GM21723 (cell line): ENCODE measurements around the gene TCF3.

Experiments
- ATAC-seq: cut with Tn5 transposase; IDR thresholded peaks from one replicate; pipeline ENCODE4 v1.9.1; 2021; ENCODE audit warnings: mild to moderate bottlenecking, moderate library complexity; ENCODE audit not compliant: unreplicated experiment

The TCF3 gene

GRCh38 chr19:1567848-1568227 lies 84.6 kb downstream of the TCF3 start:
- no peak for ATAC-seq

DNA sequence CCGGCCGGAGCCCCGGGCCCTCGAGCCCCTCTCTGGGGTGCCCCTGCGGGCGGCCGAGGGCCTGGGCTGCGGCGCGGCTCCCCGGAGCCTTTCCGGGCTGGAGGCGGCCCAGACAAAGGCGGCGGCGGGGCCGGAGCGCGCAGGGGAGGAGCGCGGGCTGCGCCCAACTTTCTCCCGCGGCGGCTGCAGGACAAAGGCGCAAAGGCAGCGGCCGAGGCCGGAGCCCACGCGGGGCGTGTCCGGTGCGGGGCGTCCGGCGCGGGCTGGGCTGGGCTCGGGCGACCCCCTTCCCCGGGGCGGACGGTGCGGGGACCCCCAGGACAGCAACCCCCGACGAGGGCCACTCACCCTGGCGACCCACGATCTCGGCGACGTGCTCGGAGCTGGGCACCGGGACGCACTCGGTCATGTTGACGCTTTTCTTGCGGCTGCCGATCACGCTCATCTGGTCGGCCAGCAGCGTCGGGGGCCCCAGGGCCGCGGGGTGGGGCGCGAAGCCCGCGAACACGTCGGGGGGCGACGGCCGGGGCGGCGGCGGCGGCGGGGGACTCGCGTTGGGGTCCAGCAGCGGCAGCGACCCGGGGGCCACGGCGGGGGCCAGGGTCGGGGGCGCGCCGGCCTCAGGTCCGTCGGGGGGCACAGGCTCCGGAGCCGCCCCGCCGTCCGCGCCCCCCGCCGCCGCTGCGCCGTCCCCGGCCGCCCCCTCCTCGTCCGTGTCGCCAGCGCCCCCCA lies 85.1 kb downstream of the TCF3 start:
- no peak for ATAC-seq

DNA sequence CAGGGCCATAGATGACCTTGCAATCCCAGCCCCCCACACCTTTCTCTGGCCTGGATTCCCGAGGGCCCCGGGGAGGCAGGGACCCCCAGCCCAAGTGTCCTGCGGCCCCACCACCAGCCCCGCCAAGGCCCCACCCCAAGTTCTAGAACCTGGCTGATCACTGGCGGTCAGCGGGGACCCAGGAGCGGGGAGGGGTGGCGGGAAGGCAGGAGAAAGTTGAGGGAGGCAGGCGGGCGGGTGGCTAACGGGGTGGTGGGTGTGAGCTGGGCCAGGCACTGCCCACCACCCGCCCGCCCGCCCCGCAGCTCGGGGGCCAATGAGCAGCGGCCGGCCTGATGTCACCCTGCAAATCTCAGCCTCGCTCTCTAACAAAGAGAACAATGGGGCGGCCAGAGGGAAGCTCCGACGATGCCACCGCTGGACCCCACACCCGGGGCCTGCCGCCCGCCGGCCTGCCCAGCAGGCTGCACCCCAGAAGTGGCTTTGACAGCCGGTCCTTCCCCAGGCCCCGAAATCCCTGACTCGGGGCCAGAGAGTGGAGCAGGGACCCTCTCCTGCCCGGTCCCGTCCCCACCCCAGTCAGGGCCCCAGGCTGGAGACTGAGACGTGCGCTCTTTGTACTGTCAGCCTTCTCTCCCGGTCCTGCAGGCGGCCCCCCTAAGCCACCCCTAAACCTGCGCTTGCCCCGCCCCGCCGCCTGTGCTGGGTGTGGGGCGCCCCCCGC lies 85.9 kb downstream of the TCF3 start:
- no peak for ATAC-seq

DNA sequence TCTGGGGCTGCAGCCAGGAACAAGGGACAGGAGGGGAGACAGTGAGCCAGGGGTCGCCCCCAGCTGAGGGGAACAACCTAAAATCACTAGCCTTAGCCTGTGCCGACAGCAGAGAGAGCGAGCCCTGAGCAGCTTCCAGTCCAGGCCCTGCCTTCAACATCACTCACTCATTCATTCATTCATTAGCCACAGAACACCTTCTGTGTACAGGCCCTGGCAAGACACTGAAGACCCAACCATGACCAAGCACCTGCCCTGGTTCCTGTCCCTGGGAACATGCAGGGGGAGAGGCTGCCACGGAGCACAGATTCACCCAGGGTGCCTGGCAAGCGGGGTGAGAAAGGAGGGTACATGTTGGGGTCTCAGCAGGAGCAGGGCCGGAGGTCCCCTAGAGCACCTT lies 89.2 kb downstream of the TCF3 start:
- ATAC-seq = no peak

DNA sequence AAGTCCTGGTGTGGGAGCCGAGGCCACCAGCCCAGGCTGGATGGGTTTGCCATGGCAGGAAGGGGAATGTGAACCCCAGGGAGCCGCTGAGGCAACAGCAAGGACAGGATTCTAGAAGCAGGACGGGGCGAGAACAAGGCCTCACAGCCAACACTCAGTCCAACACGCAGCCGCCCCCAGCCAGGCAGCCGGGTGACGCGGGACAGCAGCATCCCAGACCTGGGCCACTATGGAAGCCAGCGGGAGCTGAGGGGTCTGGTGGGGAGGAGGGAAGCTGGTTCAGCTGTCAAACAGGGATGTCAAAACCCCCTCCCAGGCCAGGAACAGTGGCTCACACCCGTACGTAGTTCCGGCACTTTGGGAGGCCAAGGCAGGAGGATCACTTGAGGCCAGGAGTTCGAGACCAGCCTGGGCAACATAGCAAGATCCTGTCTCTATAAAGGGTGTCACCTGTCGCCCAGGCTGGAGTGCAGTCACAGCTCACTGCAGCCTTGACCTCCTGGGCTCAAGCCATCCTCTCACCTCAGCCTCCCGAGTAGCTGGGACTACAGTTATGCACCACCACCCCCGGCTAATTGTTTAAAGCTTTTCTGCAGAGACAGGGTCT lies 91.1 kb downstream of the TCF3 start:
- ATAC-seq = no peak

GRCh38 chr19:1560286-1560882 lies 92.0 kb downstream of the TCF3 start:
- ATAC-seq = no peak
